Left lung (tissue), 10 donors: Measurements from ENCODE around the gene RNF13. TPM values are rescaled to one million over a fixed set of nuclear protein-coding genes. Genes with fewer than 3 reads are reported as not detected.
A peak's percentile ranks its signal among the peaks of the same experiment; 100 is the strongest.

Experiments used
- ATAC-seq: fragments of 200-7000 bp; cut with Tn5 transposase; one replicate; pipeline ENCODE4 v1.9.1; 2020; ENCODE audit warnings: moderate library complexity
- DNase-seq, 4 donors: peaks; one replicate each; pipeline ENCODE4 v3.0.0-alpha.2; 2013 to 2020
- H3K27ac ChIP-seq, 2 donors: fragments of 200-600 bp; sonication (generic) in 1 of 2; one replicate each; pipeline versions ENCODE4 v1.5.0 to v1.8.0; 2020 to 2021
- H3K27me3 ChIP-seq, 2 donors: fragments of 200-600 bp; sonication (generic) in 1 of 2; one replicate each; pipeline versions ENCODE4 v1.5.0 to v1.8.0; 2020 to 2021
- H3K36me3 ChIP-seq, 2 donors: fragments of 200-600 bp; sonication (generic) in 1 of 2; one replicate each; pipeline versions ENCODE4 v1.5.0 to v1.8.0; 2020 to 2021
- H3K4me1 ChIP-seq, 2 donors: fragments of 200-600 bp; one replicate each; pipeline ENCODE4 v1.8.0; 2021
- H3K4me3 ChIP-seq, 2 donors: fragments of 200-600 bp; sonication (generic) in 1 of 2; one replicate each; pipeline versions ENCODE4 v1.5.0 to v1.8.0; 2020 to 2021; ENCODE audit warnings: mild to moderate bottlenecking in 1 of 2
- H3K9me3 ChIP-seq, 2 donors: fragments of 200-600 bp; sonication (generic) in 1 of 2; one replicate each; pipeline versions ENCODE4 v1.5.0 to v1.8.0; 2020 to 2021
- CTCF ChIP-seq, 2 donors: fragments of 200-600 bp; sonication (generic) in 1 of 2; IDR thresholded peaks; one replicate each; pipeline versions ENCODE4 v1.5.0 to v1.8.0; 2021; ENCODE audit warnings: antibody characterized with exemption in 2 of 2
- intact Hi-C, 2 donors: fragments of 100-400 bp; cut with DNase I; formaldehyde crosslinking; loops; one replicate each; pipeline versions ENCODE4 v1.11.2 to v1.14.2; 2022
- polyA plus RNA-seq, 6 donors: library from polyadenylated mRNA; unstranded; fragments of 120-200 nt; gene quantifications; one replicate each; pipeline ENCODE4 v1.2.1, GENCODE V29; 2013; ENCODE audit not compliant: insufficient read length in 6 of 6
- total RNA-seq, 2 donors: library from RNA; stranded (reverse); fragmentation: NEBNext Ultra II Directional; extraction: Animal tissue kit (Norgen Biotek cat#: 25700); gene quantifications; one replicate each; pipeline ENCODE4 v1.2.1, GENCODE V29; 2021
- donor health status: DM: no; HTN: yes; CAD: no.
- donor health status: DM: no; HTN: no; CAD: no.

Gene RNF13
- total and polyA plus RNA-seq, 8 donors: 64.9 to 126 (median 73.6) TPM

GRCh38 chr3:149895769-149896168, 82.8 kb downstream of the RNF13 start:
- no peak for TF ChIP-seq CTCF (IDR thresholded peaks at IDR 0.05)
- Histone ChIP-seq H3K27me3 (no peaks in the 10 kb centered on the region), H3K9me3 (no peaks in the 10 kb centered on the region), H3K27ac (no peak overlapping the region), H3K4me3 (no peak overlapping the region), H3K4me1 (no peaks in the 10 kb centered on the region), H3K36me3 (peaks cover 0 to 10% of the 10 kb centered on the region in 2 donors)
- DNase-seq: peak in 1 of 4 donors; percentile 7
- ATAC-seq: no peak
- intact Hi-C loops: no loop called here

- no peaks in the 10 kb centered on the region for H3K9me3 ChIP-seq
- intact Hi-C loops: no loop called here
- no peaks in the 10 kb centered on the region for H3K4me1 ChIP-seq
- H3K4me3 ChIP-seq: no peak overlapping the region
- peak; percentile 63 for ATAC-seq
- TF ChIP-seq CTCF (IDR thresholded peaks at IDR 0.05): no peak
- peaks cover 0 to 10% of the 10 kb centered on the region in 2 donors for H3K36me3 ChIP-seq
- no peak for DNase-seq
- H3K27me3 ChIP-seq: no peaks in the 10 kb centered on the region
- no peak overlapping the region for H3K27ac ChIP-seq
These were observed 85.8 kb downstream of the RNF13 start for GRCh38 chr3:149898771-149899170.

- Histone ChIP-seq H3K4me3 (no peak overlapping the region), H3K27me3 (no peaks in the 10 kb centered on the region), H3K27ac (no peak overlapping the region), H3K9me3 (no peaks in the 10 kb centered on the region), H3K36me3 (peaks cover 0 to 10% of the 10 kb centered on the region in 2 donors), H3K4me1 (no peaks in the 10 kb centered on the region)
- TF ChIP-seq CTCF (IDR thresholded peaks at IDR 0.05): no peak
- DNase-seq: no peak
- no peak for ATAC-seq
- intact Hi-C loops: no loop called here
These were observed 87.3 kb downstream of the RNF13 start for GRCh38 chr3:149900322-149900721.

- no peak for ATAC-seq
- intact Hi-C loops: no loop called here
- TF ChIP-seq CTCF (IDR thresholded peaks at IDR 0.05): no peak
These were observed 88.8 kb downstream of the RNF13 start for GRCh38 chr3:149901770-149902169.

GRCh38 chr3:149902498-149903139, 89.6 kb downstream of the RNF13 start:
- intact Hi-C loops: no loop called here
- DNase-seq: no peak
- Histone ChIP-seq H3K4me1 (no peaks in the 10 kb centered on the region), H3K9me3 (no peaks in the 10 kb centered on the region), H3K4me3 (no peak overlapping the region), H3K36me3 (peaks cover 0 to 13% of the 10 kb centered on the region in 2 donors), H3K27me3 (no peaks in the 10 kb centered on the region), H3K27ac (no peak overlapping the region)
- no peak for TF ChIP-seq CTCF (IDR thresholded peaks at IDR 0.05)
- no peak for ATAC-seq

More at GRCh38 chr3:149901770-149902169, 88.8 kb downstream of the RNF13 start:
- no peaks in the 10 kb centered on the region for H3K9me3 ChIP-seq
- H3K27me3 ChIP-seq: no peaks in the 10 kb centered on the region
- H3K36me3 ChIP-seq: peaks cover 0 to 12% of the 10 kb centered on the region in 2 donors
- H3K4me3 ChIP-seq: no peak overlapping the region
- no peaks in the 10 kb centered on the region for H3K4me1 ChIP-seq
- no peak overlapping the region for H3K27ac ChIP-seq
- DNase-seq: no peak
